Stomach (tissue), 9 donors: ENCODE data around the gene TMX2. TPM values are rescaled to one million over a fixed set of nuclear protein-coding genes. Genes with fewer than 3 reads are reported as not detected.

Source experiments
- DNase-seq, 2 donors: peaks; one replicate each; pipeline versions ENCODE4 v3.0.0 to v3.0.0-alpha.2; 2013 to 2019
- H3K27ac ChIP-seq, 5 donors: fragments of 200-600 bp in 4 of 5; sonication (generic) in 4 of 5; one replicate each; pipeline ENCODE4 v1.5.1; 2013 to 2019; ENCODE audit warnings: mild to moderate bottlenecking in 1 of 5, moderate library complexity in 1 of 5
- H3K27me3 ChIP-seq, 3 donors: fragments of 200-600 bp; sonication (generic); one replicate each; pipeline ENCODE4 v1.5.1; 2017 to 2019; ENCODE audit warnings: mixed run types in 1 of 3
- H3K36me3 ChIP-seq, 4 donors: fragments of 200-600 bp; sonication (generic); 1 replicate in 3 of 4; 2 replicates in 1 of 4; pipeline ENCODE4 v1.5.1; 2016 to 2019
- H3K4me1 ChIP-seq, 4 donors: fragments of 200-600 bp; sonication (generic); one replicate each; pipeline ENCODE4 v1.5.1; 2016 to 2019
- H3K4me3 ChIP-seq, 4 donors: fragments of 200-600 bp; sonication (generic) in 3 of 4; one replicate each; pipeline ENCODE4 v1.5.1; 2016 to 2019; ENCODE audit warnings: mild to moderate bottlenecking in 1 of 4
- H3K9me3 ChIP-seq, 4 donors: fragments of 200-600 bp; sonication (generic); one replicate each; pipeline ENCODE4 v1.5.1; 2016 to 2019
- EP300 ChIP-seq: sonication (generic); formaldehyde crosslinking; IDR thresholded peaks from one replicate; pipeline ENCODE4 v1.6.1; 2017; ENCODE audit warnings: antibody characterized with exemption
- POLR2A ChIP-seq, 4 donors: fragments of 450-650 bp; IDR thresholded peaks; one replicate each; pipeline ENCODE4 v1.6.1; 2016; ENCODE audit warnings: antibody characterized with exemption in 4 of 4, control low read depth in 2 of 4, mild to moderate bottlenecking in 1 of 4, moderate library complexity in 1 of 4
- POLR2AphosphoS5 ChIP-seq, 3 donors: sonication (generic); formaldehyde crosslinking; IDR thresholded peaks; one replicate each; pipeline ENCODE4 v1.6.1; 2016; ENCODE audit warnings: antibody characterized with exemption in 3 of 3
- WGBS, 5 donors: extraction: QIAGEN DNeasy Blood & Tissue Kit in 3 of 5; methylation state at CpG; one replicate each; pipeline versions ENCODE4 v1.1.5 to v1.1.7; 2013 to 2018; 5-methylcytosine and 5-hydroxymethylcytosine counted together
- intact Hi-C: fragments of 100-400 bp; cut with DNase I; formaldehyde crosslinking; loops from one replicate; pipeline ENCODE4 v1.15.1; 2023; ENCODE audit warnings: low total_unique reads
- polyA plus RNA-seq, 3 donors: library from polyadenylated mRNA; stranded (reverse); fragments of 200-250 nt; gene quantifications; one replicate each; pipeline ENCODE4 v1.2.3, GENCODE V29; 2013
- total RNA-seq, 5 donors: library from RNA; depleted of rRNA; stranded (reverse); fragments of >200 nt; gene quantifications; one replicate each; pipeline versions ENCODE4 v1.1.0 to v1.2.3, GENCODE V29; 2014 to 2016
- TF ChIP-seq, protein P1 (sequence below), 7 experiments: fragments of 450-650 bp in 4 of 7; fragments of 200-600 bp in 3 of 7; sonication (generic) in 3 of 7; IDR thresholded peaks; one replicate each; pipeline ENCODE4 v1.5.1; 2016 to 2019; ENCODE audit warnings: antibody characterized with exemption in 7 of 7, control low read depth in 2 of 7, mild to moderate bottlenecking in 1 of 7
- donor health status: healthy with polysubstance abuse.
- donor health status: Bipolar disorder and iron deficiency.
- donor health status: healthy.

Gene TMX2
- total and polyA plus RNA-seq, 8 donors = 20.1 to 72.3 (median 36.6) TPM

- intact Hi-C loops = no loop called here
- H3K4me3 ChIP-seq = no peak overlapping the region
- no peak for TF ChIP-seq POLR2A (IDR thresholded peaks at IDR 0.05)
- no peak for TF ChIP-seq POLR2AphosphoS5 (IDR thresholded peaks at IDR 0.05)
- TF ChIP-seq, protein P1, sequence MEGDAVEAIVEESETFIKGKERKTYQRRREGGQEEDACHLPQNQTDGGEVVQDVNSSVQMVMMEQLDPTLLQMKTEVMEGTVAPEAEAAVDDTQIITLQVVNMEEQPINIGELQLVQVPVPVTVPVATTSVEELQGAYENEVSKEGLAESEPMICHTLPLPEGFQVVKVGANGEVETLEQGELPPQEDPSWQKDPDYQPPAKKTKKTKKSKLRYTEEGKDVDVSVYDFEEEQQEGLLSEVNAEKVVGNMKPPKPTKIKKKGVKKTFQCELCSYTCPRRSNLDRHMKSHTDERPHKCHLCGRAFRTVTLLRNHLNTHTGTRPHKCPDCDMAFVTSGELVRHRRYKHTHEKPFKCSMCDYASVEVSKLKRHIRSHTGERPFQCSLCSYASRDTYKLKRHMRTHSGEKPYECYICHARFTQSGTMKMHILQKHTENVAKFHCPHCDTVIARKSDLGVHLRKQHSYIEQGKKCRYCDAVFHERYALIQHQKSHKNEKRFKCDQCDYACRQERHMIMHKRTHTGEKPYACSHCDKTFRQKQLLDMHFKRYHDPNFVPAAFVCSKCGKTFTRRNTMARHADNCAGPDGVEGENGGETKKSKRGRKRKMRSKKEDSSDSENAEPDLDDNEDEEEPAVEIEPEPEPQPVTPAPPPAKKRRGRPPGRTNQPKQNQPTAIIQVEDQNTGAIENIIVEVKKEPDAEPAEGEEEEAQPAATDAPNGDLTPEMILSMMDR (IDR thresholded peaks at IDR 0.05) = no peak
- no peak for TF ChIP-seq EP300
- WGBS, 5 donors = 64 to 73% (median 67%) methylated on average over 2 of the region's 2 CpGs
- no peaks in the 10 kb centered on the region for H3K9me3 ChIP-seq
- no peaks in the 10 kb centered on the region for H3K27me3 ChIP-seq
- H3K27ac ChIP-seq = no peak overlapping the region
- peaks cover 0 to 7% (median 0%) of the 10 kb centered on the region in 4 donors for H3K4me1 ChIP-seq
- DNase-seq = no peak
- H3K36me3 ChIP-seq = peaks cover 0 to 26% (median 14%) of the 10 kb centered on the region in 4 donors
Observed at GRCh38 chr11:57727185-57727584, 14.8 kb downstream of the TMX2 start.

DNA sequence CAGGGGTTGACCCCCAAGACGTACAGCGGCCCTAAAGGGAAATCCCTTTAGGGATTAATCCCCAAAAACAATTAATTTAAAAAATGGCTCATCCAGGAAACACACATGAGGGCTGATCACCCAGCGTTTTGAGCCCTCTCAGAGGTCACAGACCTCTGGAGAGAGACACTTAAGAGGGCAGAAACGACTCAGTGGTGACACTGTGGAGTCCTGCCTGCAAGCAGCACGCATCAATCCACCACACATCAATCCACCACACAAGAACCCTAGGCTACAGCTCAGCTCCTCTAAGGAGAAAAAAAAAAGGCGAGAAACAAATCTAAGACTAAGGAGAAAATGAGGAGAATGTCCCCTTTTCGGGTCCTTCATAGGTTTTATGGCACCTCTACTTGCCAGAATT, 16.4 kb downstream of the TMX2 start:
- intact Hi-C loops = no loop called here
- WGBS, 5 donors = 74 to 77% (median 75%) methylated on average over 7 of the region's 7 CpGs
- TF ChIP-seq EP300 (no peak), POLR2AphosphoS5 (IDR thresholded peaks at IDR 0.05) (no peak), POLR2A (IDR thresholded peaks at IDR 0.05) (no peak)
- TF ChIP-seq, protein P1 (IDR thresholded peaks at IDR 0.05) = no peak
- Histone ChIP-seq H3K4me3 (no peak overlapping the region), H3K9me3 (no peaks in the 10 kb centered on the region), H3K27ac (no peak overlapping the region), H3K27me3 (no peaks in the 10 kb centered on the region), H3K4me1 (peaks cover 0 to 7% (median 0%) of the 10 kb centered on the region in 4 donors), H3K36me3 (peaks cover 0 to 15% (median 7%) of the 10 kb centered on the region in 4 donors)
- DNase-seq = no peak

DNA sequence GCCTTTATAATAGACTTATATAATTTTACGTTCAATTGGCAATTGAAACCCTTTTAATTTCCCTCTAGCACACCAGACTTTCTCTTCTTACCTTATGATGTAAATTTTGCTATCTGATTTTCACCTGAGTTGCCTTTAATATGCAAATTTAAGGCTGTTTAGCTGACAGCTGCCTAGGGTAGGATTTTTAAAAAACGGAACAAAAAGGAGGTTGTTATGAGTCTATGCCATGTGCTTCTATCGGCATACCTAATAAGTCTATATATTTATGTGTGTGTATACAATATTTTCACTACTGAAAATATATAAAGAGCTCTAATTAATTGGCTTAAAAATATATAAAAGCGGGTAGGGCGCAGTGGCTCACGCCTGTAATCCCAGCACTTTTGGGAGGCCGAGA, 17.1 kb downstream of the TMX2 start:
- no peak overlapping the region for H3K27ac ChIP-seq
- no peaks in the 10 kb centered on the region for H3K9me3 ChIP-seq
- H3K4me1 ChIP-seq = peaks cover 0 to 7% (median 0%) of the 10 kb centered on the region in 4 donors
- no peaks in the 10 kb centered on the region for H3K27me3 ChIP-seq
- TF ChIP-seq POLR2A (IDR thresholded peaks at IDR 0.05) (no peak), EP300 (no peak), POLR2AphosphoS5 (IDR thresholded peaks at IDR 0.05) (no peak)
- TF ChIP-seq, protein P1 (IDR thresholded peaks at IDR 0.05) = no peak
- DNase-seq = no peak
- 89 to 94% (median 92%) methylated on average over 7 of the region's 7 CpGs for WGBS, 5 donors
- H3K36me3 ChIP-seq = peaks cover 0 to 20% (median 12%) of the 10 kb centered on the region in 4 donors
- intact Hi-C loops = no loop called here
- H3K4me3 ChIP-seq = no peak overlapping the region

DNA sequence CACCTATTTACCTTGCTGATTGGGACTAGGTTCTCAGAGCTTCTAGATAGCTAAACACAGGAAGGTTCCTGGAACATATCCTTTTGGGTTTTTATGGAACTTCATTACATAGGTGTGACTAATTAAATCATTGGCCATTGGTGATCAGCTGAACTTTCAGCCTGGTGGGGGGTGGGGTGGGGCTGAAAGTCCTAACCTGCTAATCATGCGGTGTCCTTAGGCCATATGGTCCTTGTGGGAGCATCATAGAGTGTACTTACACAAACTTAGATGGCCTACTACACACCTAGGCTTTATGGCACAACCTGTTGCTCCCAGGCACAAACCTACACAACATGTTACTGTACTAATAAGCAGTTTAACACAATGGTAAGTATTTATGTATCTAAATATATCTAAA, 20.3 kb downstream of the TMX2 start:
- intact Hi-C loops = no loop called here
- Histone ChIP-seq H3K27ac (no peak overlapping the region), H3K9me3 (no peaks in the 10 kb centered on the region), H3K4me1 (peaks cover 0 to 19% (median 4%) of the 10 kb centered on the region in 4 donors), H3K4me3 (no peak overlapping the region), H3K36me3 (peaks cover 5 to 38% (median 25%) of the 10 kb centered on the region in 4 donors), H3K27me3 (no peaks in the 10 kb centered on the region)
- DNase-seq = no peak
- WGBS, 5 donors = 90 to 100% (median 95%) methylated on average over 1 of the region's 1 CpG
- TF ChIP-seq, protein P1 (IDR thresholded peaks at IDR 0.05) = no peak
- TF ChIP-seq POLR2A (IDR thresholded peaks at IDR 0.05) (no peak), POLR2AphosphoS5 (IDR thresholded peaks at IDR 0.05) (no peak), EP300 (no peak)
